ENCODE results near the gene SERINC2.
"Not testable (repeated sequence)": the region's sequence is repeated elsewhere in the genome, so short reads cannot be mapped to it uniquely, and the experiment has no call there.

The SERINC2 gene

DNA sequence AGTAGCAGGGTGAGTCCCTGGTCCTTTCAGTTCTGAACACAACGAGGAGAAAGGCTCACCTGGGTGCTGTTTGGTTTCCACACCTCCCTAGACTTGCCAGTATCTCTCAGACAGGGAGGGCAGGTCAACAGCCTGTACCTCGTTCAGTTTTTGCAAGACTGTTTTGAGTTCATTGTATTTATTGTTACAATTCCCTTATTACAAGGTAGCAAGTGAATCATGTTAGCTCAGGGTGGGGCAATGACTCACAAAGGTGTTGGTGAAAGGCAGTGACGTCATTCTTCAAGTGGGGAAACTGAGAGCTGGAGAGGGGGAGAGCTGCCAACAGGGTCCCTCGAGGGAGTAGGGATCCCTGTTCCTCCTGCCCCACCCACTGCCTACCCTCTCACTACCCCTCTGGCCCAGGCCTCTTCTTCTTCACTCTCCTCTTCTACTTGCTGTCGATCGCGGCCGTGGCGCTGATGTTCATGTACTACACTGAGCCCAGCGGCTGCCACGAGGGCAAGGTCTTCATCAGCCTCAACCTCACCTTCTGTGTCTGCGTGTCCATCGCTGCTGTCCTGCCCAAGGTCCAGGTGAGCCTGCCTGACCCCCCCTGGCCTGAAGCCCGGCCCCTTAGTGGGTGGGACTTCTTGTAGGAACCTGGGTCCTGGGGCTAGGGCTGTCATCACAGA lies 13.4 kb downstream of the SERINC2 start:
- H3K4me3 ChIP-seq (ENCODE audit: low read depth, low read length): no peak overlapping the region
- CTCF ChIA-PET: interaction anchor here (0.9 to 20.6 kb wide), 5 partner anchors 16 to 245 kb away, joined by 3 to 640 read pairs (median 8); no protein-coding TSS in a partner anchor
- POLR2A ChIA-PET: no interaction called here
- no peak for DNase-seq (ENCODE audit: low read depth, low spot score)
- TF ChIP-seq, protein P1, sequence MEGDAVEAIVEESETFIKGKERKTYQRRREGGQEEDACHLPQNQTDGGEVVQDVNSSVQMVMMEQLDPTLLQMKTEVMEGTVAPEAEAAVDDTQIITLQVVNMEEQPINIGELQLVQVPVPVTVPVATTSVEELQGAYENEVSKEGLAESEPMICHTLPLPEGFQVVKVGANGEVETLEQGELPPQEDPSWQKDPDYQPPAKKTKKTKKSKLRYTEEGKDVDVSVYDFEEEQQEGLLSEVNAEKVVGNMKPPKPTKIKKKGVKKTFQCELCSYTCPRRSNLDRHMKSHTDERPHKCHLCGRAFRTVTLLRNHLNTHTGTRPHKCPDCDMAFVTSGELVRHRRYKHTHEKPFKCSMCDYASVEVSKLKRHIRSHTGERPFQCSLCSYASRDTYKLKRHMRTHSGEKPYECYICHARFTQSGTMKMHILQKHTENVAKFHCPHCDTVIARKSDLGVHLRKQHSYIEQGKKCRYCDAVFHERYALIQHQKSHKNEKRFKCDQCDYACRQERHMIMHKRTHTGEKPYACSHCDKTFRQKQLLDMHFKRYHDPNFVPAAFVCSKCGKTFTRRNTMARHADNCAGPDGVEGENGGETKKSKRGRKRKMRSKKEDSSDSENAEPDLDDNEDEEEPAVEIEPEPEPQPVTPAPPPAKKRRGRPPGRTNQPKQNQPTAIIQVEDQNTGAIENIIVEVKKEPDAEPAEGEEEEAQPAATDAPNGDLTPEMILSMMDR (IDR thresholded peaks at IDR 0.05; ENCODE audit: insufficient read depth, low read length, missing control alignments): no peak

DNA sequence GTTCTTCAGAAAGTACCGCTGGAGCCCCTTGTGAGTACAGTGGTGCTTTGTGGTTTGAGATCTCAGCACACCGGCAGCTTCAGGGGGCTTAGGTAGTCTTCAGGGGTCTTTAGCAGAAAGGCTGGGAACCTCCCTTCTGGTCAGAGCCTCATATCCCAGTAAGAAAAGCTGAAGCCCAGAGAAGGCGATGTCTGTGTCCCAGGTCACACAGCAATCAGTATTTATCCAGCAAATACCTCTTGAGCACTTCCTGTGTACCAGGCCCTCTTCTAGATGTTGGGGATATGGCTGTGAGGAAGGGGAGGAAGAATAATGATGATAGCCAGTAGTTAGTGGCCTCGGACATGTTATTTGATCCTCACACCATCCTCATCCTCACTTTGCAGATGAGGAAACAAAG lies 14.3 kb downstream of the SERINC2 start:
- ChIA-PET POLR2A (no interaction called here), CTCF (interaction anchor here (0.9 to 20.6 kb wide), 5 partner anchors 17 to 245 kb away, joined by 3 to 640 read pairs (median 8); no protein-coding TSS in a partner anchor)
- TF ChIP-seq, protein P1 (IDR thresholded peaks at IDR 0.05; ENCODE audit: insufficient read depth, low read length, missing control alignments): no peak

DNA sequence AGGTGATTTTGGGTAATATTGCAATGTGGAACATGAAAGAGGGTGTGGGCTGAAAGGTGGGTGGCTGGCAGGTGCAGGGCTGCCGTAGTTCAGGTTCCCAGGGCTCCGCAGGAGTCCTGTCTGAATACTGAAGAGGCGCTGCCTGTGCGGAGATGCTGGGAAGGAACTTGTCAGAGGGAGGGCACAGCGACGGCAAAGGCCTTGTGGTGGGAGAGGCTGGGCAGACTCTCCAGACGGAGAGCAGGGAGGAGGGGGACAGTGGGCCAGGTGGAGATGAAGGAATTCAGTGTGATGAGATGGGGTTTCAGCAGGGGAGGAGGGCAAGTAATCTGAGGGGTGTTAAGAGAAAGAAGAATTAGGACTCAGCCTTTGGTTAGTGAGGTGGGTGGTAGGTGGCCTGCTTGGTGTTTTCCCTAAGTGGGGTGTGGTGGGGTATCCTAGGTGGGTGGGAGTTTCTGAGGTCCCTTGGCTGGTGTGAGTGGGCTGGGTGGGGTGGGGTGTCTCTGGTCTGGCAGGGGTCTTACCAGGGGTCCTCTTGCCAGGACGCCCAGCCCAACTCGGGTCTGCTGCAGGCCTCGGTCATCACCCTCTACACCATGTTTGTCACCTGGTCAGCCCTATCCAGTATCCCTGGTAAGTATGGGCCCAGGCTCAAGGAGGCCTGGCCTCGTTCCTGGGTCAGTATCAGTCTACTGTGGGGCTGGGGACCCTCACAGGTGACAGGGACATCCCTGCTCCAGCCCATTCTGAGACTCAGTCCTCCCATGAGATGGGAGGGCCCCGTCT lies 15.6 kb downstream of the SERINC2 start:
- TF ChIP-seq, protein P1 (IDR thresholded peaks at IDR 0.05; ENCODE audit: insufficient read depth, low read length, missing control alignments): no peak
- ChIA-PET CTCF (interaction anchor here (2.3 to 20.6 kb wide), 2 partner anchors 33 to 121 kb away, joined by 11 to 640 read pairs; no protein-coding TSS in a partner anchor), POLR2A (no interaction called here)
- DNase-seq (ENCODE audit: low read depth, low spot score): no peak
- H3K4me3 ChIP-seq (ENCODE audit: low read depth, low read length): no peak overlapping the region

More for the DNA sequence above, 14.3 kb downstream of the SERINC2 start:
- H3K4me3 ChIP-seq (ENCODE audit: low read depth, low read length): no peak overlapping the region
- DNase-seq (ENCODE audit: low read depth, low spot score): no peak

DNA sequence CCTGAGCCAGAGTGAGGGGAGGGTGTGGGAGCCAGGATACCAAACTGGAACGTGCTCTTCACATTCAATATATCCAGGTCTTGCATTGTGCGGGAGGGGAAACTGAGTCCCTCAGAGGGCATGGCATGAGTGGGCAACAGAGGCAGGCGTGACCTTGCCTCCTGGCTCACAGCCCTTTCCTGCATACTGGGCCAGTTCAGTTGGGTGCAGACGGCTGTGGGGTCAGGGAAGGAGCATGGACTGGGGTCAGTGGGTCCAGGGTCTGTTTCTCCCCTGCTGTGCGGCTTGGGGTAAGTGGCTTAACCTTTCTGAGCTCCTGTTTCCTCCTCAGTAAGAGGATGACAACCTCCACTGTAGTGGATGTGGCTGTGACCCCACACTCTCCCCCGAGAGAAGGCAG lies 16.6 kb downstream of the SERINC2 start:
- TF ChIP-seq, protein P1 (IDR thresholded peaks at IDR 0.05; ENCODE audit: insufficient read depth, low read length, missing control alignments): no peak
- ChIA-PET POLR2A (no interaction called here), CTCF (interaction anchor here (0.9 to 2.1 kb wide), 2 partner anchors 120 to 246 kb away, joined by 4 to 9 read pairs; no protein-coding TSS in a partner anchor)
- H3K4me3 ChIP-seq (ENCODE audit: low read depth, low read length): no peak overlapping the region
- DNase-seq (ENCODE audit: low read depth, low spot score): no peak

DNA sequence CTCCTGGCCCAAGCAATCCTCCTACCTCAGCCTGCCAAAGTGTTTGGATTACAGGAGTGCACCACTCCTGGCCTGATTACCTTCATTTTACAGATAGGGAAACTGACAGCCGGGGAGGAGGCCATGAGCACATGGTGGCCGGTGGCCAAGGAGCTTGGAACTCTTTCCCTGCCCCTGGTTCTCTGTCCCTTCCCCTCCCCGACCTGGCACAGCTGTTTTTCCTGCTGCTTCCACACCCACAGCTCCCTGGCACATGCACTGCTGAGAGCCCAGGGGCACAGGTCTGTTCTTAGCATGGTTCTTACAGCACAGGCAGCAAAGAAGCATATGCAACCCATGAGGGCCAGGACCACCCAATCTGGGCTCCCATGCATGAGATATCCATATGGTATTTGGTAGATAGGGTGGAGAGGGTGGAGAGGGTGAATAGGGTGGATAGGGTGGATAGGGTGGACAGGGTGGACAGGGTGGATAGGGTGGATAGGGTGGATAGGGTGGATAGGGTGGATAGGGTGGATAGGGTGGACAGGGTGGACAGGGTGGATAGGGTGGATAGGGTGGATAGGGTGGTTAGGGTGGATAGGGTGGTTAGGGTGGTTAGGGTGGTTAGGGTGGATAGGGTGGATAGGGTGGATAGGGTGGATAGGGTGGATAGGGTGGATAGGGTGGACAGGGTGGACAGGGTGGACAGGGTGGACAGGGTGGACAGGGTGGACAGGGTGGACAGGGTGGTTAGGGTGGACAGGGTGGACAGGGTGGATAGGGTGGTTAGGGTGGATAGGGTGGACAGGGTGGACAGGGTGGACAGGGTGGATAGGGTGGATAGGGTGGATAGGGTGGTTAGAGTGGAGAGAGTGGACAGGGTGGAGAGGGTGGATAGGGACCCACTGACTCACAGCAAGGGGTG lies 18.6 kb downstream of the SERINC2 start:
- POLR2A ChIA-PET: not testable (repeated sequence)
- CTCF ChIA-PET: interaction anchor here (1.2 to 2.1 kb wide), 3 partner anchors 9 to 248 kb away, joined by 4 to 9 read pairs (median 9); no protein-coding TSS in a partner anchor

DNA sequence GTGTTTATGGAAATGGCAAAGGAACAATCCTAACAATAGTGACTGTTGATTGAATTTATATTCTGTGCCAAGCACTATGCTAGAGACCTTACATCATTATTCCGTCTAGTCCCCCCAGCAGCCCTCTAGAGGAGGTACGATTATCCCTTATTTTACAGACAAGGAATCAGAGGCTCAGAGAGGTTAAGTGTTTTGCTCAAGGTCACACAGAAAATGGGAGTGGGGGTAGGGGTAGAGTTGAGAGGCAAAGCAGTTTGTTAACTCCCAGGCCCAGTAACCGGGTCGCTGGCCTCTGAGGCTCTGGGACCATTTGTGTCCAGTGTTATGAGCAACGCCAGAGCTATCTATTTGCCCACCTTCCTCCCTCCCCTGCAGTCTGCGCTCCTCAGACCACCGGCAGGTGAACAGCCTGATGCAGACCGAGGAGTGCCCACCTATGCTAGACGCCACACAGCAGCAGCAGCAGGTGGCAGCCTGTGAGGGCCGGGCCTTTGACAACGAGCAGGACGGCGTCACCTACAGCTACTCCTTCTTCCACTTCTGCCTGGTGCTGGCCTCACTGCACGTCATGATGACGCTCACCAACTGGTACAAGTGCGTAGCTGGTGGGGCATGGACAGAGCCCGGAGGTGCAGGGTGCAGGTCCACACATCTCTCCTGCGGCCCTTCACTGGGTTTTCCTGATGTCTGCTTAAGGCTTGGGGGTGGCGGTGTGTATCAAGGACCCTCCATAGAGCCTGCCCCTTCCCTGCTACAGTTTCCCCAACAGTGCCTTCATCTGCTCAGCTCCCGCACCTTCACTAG lies 19.8 kb downstream of the SERINC2 start:
- DNase-seq (ENCODE audit: low read depth, low spot score): no peak
- POLR2A ChIA-PET: no interaction called here
- no peak overlapping the region for H3K4me3 ChIP-seq (ENCODE audit: low read depth, low read length)
- CTCF ChIA-PET: interaction anchor here (1.7 kb wide), 1 partner anchor 11 kb away, joined by 8 read pairs; no protein-coding TSS in a partner anchor
- TF ChIP-seq, protein P1 (IDR thresholded peaks at IDR 0.05; ENCODE audit: insufficient read depth, low read length, missing control alignments): no peak

More for the DNA sequence above, 18.6 kb downstream of the SERINC2 start:
- H3K4me3 ChIP-seq (ENCODE audit: low read depth, low read length); DNase-seq (ENCODE audit: low read depth, low spot score): not testable (repeated sequence)
